Stimulated activated naive CD8-positive, alpha-beta T cell treated with anti-CD3 and anti-CD28 coated beads, Interleukin-15, amount 100 ng/mL, for 72 hours (primary cell): ENCODE data around the gene MYO1B.
"Not testable (repeated sequence)": the region's sequence is repeated elsewhere in the genome, so short reads cannot be mapped to it uniquely, and the experiment has no call there.

Experiments used
- ATAC-seq: fragments of 150-1000 bp; cut with Tn5 transposase; 2 replicates; pipeline ENCODE4 v1.10.0; 2021; ENCODE audit warnings: mild to moderate bottlenecking, moderate library complexity
- DNase-seq, 2 donors: peaks; one replicate each; pipeline ENCODE4 v3.0.0; 2021 to 2022
- H3K27ac Mint-ChIP-seq, 2 donors: one replicate each; pipeline ENCODE4 v1.8.0; 2022; ENCODE audit warnings: mild to moderate bottlenecking in 2 of 2, mixed read lengths in 2 of 2, moderate library complexity in 2 of 2
- H3K27me3 Mint-ChIP-seq: one replicate; pipeline ENCODE4 v1.8.0; 2022; ENCODE audit warnings: mixed read lengths
- H3K4me1 Mint-ChIP-seq: one replicate; pipeline ENCODE4 v1.8.0; 2022; ENCODE audit warnings: mild to moderate bottlenecking, mixed read lengths
- H3K4me3 Mint-ChIP-seq, 2 donors: one replicate each; pipeline ENCODE4 v1.8.0; 2022; ENCODE audit warnings: mild to moderate bottlenecking in 2 of 2, mixed read lengths in 2 of 2, moderate library complexity in 1 of 2
- H3K9me3 Mint-ChIP-seq, 2 donors: one replicate each; pipeline ENCODE4 v1.8.0; 2022; ENCODE audit warnings: mixed read lengths in 2 of 2

The MYO1B gene

GRCh38 chr2:191430476-191430875, 185.3 kb downstream of the MYO1B start:
- no peak for ATAC-seq
- Mint-ChIP-seq H3K4me3 (no peak overlapping the region), H3K9me3 (no peaks in the 10 kb centered on the region), H3K27ac (no peak overlapping the region), H3K4me1 (no peaks in the 10 kb centered on the region), H3K27me3 (no peaks in the 10 kb centered on the region)
- DNase-seq, result no peak

GRCh38 chr2:191432121-191432520, 186.9 kb downstream of the MYO1B start:
- Mint-ChIP-seq H3K4me3 (no peak overlapping the region), H3K27ac (no peak overlapping the region), H3K4me1 (no peaks in the 10 kb centered on the region), H3K9me3 (no peaks in the 10 kb centered on the region), H3K27me3 (no peaks in the 10 kb centered on the region)
- DNase-seq (no peak), ATAC-seq (no peak)

GRCh38 chr2:191434072-191434471, 188.9 kb downstream of the MYO1B start:
- no peak for DNase-seq

GRCh38 chr2:191435141-191435540, 189.9 kb downstream of the MYO1B start:
- ATAC-seq (no peak), DNase-seq (no peak)
- H3K4me3 Mint-ChIP-seq, result no peak overlapping the region
- H3K4me1 Mint-ChIP-seq, result no peaks in the 10 kb centered on the region
- H3K27ac Mint-ChIP-seq, result no peak overlapping the region
- H3K9me3 Mint-ChIP-seq, result no peaks in the 10 kb centered on the region
- no peaks in the 10 kb centered on the region for H3K27me3 Mint-ChIP-seq

More at GRCh38 chr2:191434072-191434471, 188.9 kb downstream of the MYO1B start:
- Mint-ChIP-seq H3K27ac (no peak overlapping the region), H3K4me1 (no peaks in the 10 kb centered on the region), H3K9me3 (no peaks in the 10 kb centered on the region), H3K4me3 (no peak overlapping the region), H3K27me3 (no peaks in the 10 kb centered on the region)
- ATAC-seq, result no peak

GRCh38 chr2:191436368-191437055, 191.3 kb downstream of the MYO1B start:
- ATAC-seq, result no peak

GRCh38 chr2:191439481-191439880, 194.3 kb downstream of the MYO1B start:
- Mint-ChIP-seq H3K4me1 (no peaks in the 10 kb centered on the region), H3K27ac (no peak overlapping the region), H3K9me3 (no peaks in the 10 kb centered on the region), H3K4me3 (no peak overlapping the region), H3K27me3 (no peaks in the 10 kb centered on the region)
- ATAC-seq (no peak), DNase-seq (no peak)

More at GRCh38 chr2:191436368-191437055, 191.3 kb downstream of the MYO1B start:
- no peak for DNase-seq
- H3K4me3 Mint-ChIP-seq, result no peak overlapping the region
- no peaks in the 10 kb centered on the region for H3K27me3 Mint-ChIP-seq
- H3K4me1 Mint-ChIP-seq, result no peaks in the 10 kb centered on the region
- no peak overlapping the region for H3K27ac Mint-ChIP-seq
- no peaks in the 10 kb centered on the region for H3K9me3 Mint-ChIP-seq

GRCh38 chr2:191441496-191442214, 196.5 kb downstream of the MYO1B start:
- DNase-seq (no peak), ATAC-seq (no peak)
- Mint-ChIP-seq H3K27ac (no peak overlapping the region), H3K4me1 (no peaks in the 10 kb centered on the region), H3K9me3 (no peaks in the 10 kb centered on the region), H3K4me3 (no peak overlapping the region), H3K27me3 (peaks cover 7% of the 10 kb centered on the region)

GRCh38 chr2:191443446-191443845, 198.2 kb downstream of the MYO1B start:
- no peaks in the 10 kb centered on the region for H3K4me1 Mint-ChIP-seq
- no peak overlapping the region for H3K4me3 Mint-ChIP-seq
- H3K9me3 Mint-ChIP-seq, result no peaks in the 10 kb centered on the region
- ATAC-seq (no peak), DNase-seq (no peak)
- no peak overlapping the region for H3K27ac Mint-ChIP-seq
- H3K27me3 Mint-ChIP-seq, result peaks cover 9% of the 10 kb centered on the region

GRCh38 chr2:191446910-191447309, 201.7 kb downstream of the MYO1B start:
- Mint-ChIP-seq H3K4me1 (no peaks in the 10 kb centered on the region), H3K27me3 (peaks cover 16% of the 10 kb centered on the region), H3K4me3 (no peak overlapping the region), H3K9me3 (peaks cover 4 to 7% of the 10 kb centered on the region in 2 donors), H3K27ac (no peak overlapping the region)
- DNase-seq (no peak), ATAC-seq (no peak)

GRCh38 chr2:191451116-191451515, 205.9 kb downstream of the MYO1B start:
- no peak overlapping the region for H3K27ac Mint-ChIP-seq
- H3K9me3 Mint-ChIP-seq, result peaks cover 4 to 7% of the 10 kb centered on the region in 2 donors

GRCh38 chr2:191452065-191452464, 206.9 kb downstream of the MYO1B start:
- H3K27me3 Mint-ChIP-seq, result peaks cover 7% of the 10 kb centered on the region
- H3K4me3 Mint-ChIP-seq, result no peak overlapping the region
- H3K9me3 Mint-ChIP-seq, result peaks cover 4 to 7% of the 10 kb centered on the region in 2 donors
- DNase-seq (no peak), ATAC-seq (no peak)
- H3K27ac Mint-ChIP-seq, result peak overlapping the region in 1 of 2 donors; percentile 24
- H3K4me1 Mint-ChIP-seq, result no peaks in the 10 kb centered on the region

More at GRCh38 chr2:191451116-191451515, 205.9 kb downstream of the MYO1B start:
- ATAC-seq (no peak), DNase-seq (no peak)
- no peaks in the 10 kb centered on the region for H3K4me1 Mint-ChIP-seq
- H3K4me3 Mint-ChIP-seq, result no peak overlapping the region
- H3K27me3 Mint-ChIP-seq, result peaks cover 15% of the 10 kb centered on the region

GRCh38 chr2:191453761-191454160, 208.6 kb downstream of the MYO1B start:
- H3K27me3 Mint-ChIP-seq, result peaks cover 7% of the 10 kb centered on the region
- ATAC-seq, result no peak

GRCh38 chr2:191456506-191456905, 211.3 kb downstream of the MYO1B start:
- H3K9me3 Mint-ChIP-seq, result peaks cover 9 to 29% of the 10 kb centered on the region in 2 donors
- H3K4me3 Mint-ChIP-seq, H3K27ac Mint-ChIP-seq, H3K4me1 Mint-ChIP-seq, H3K27me3 Mint-ChIP-seq, ATAC-seq, DNase-seq: not testable (repeated sequence)

More at GRCh38 chr2:191453761-191454160, 208.6 kb downstream of the MYO1B start:
- Mint-ChIP-seq H3K4me1 (no peaks in the 10 kb centered on the region), H3K9me3 (peaks cover 4 to 11% of the 10 kb centered on the region in 2 donors), H3K27ac (no peak overlapping the region), H3K4me3 (no peak overlapping the region)
- DNase-seq, result no peak

- peaks cover 9% of the 10 kb centered on the region for H3K27me3 Mint-ChIP-seq
- peaks cover 13 to 29% of the 10 kb centered on the region in 2 donors for H3K9me3 Mint-ChIP-seq
- no peak overlapping the region for H3K4me3 Mint-ChIP-seq
- ATAC-seq, result no peak
- no peak overlapping the region for H3K27ac Mint-ChIP-seq
- H3K4me1 Mint-ChIP-seq, result no peaks in the 10 kb centered on the region
- DNase-seq, result no peak
Measured at GRCh38 chr2:191459158-191459557, 214.0 kb downstream of the MYO1B start.

GRCh38 chr2:191462370-191462769, 217.2 kb downstream of the MYO1B start:
- Mint-ChIP-seq H3K27me3 (peaks cover 9% of the 10 kb centered on the region), H3K27ac (no peak overlapping the region), H3K4me1 (no peaks in the 10 kb centered on the region), H3K9me3 (peaks cover 13 to 29% of the 10 kb centered on the region in 2 donors), H3K4me3 (no peak overlapping the region)
- ATAC-seq, result no peak
- no peak for DNase-seq

- DNase-seq (no peak), ATAC-seq (no peak)
- peaks cover 13 to 24% of the 10 kb centered on the region in 2 donors for H3K9me3 Mint-ChIP-seq
- H3K27me3 Mint-ChIP-seq, result peaks cover 9% of the 10 kb centered on the region
- H3K4me1 Mint-ChIP-seq, result no peaks in the 10 kb centered on the region
- no peak overlapping the region for H3K27ac Mint-ChIP-seq
- no peak overlapping the region for H3K4me3 Mint-ChIP-seq
Measured at GRCh38 chr2:191463790-191464189, 218.6 kb downstream of the MYO1B start.
